IMR-90 (cell line): ENCODE data around the gene PTEN. TPM values are rescaled to one million over a fixed set of nuclear protein-coding genes. Genes with fewer than 3 reads are reported as not detected.

Source experiments
- ATAC-seq: fragments of 200-7000 bp; cut with Tn5 transposase; 2 replicates; pipeline ENCODE4 v1.9.1; 2020; ENCODE audit warnings: low read depth, mild to moderate bottlenecking, moderate library complexity
- BruUV-seq: library from RNA; stranded (reverse); fragments of 400-500 nt; replicated peaks from 2 replicates; lab custom pipeline; 2021; lab: Mats Ljungman, UMichigan
- CTCF ChIA-PET: fragments of 300-600 bp; formaldehyde crosslinking; extraction: SDS; loops from one replicate; lab custom pipeline; 2021; ENCODE audit warnings: antibody characterized with exemption; lab: Yijun Ruan, JAX
- POLR2A ChIA-PET: fragments of 300-600 bp; sonication (Branson Sonifier 250); formaldehyde crosslinking; loops from one replicate; lab custom pipeline; 2022; ENCODE audit warnings: antibody characterized with exemption; ENCODE audit not compliant: unreplicated experiment; lab: Charles Lee
- DNase-seq: peaks from one replicate; pipeline ENCODE4 v3.0.0; 2013
- H2AFZ ChIP-seq: replicated peaks from 2 replicates; pipeline ENCODE3; 2013; ENCODE audit warnings: low read length, mild to moderate bottlenecking; ENCODE audit not compliant: poor library complexity
- H2AK5ac ChIP-seq: 2 replicates; pipeline ENCODE4 v1.6.1; 2013; ENCODE audit warnings: low read depth, low read length, inconsistent platforms
- H2AK9ac ChIP-seq: replicated peaks from 2 replicates; pipeline ENCODE3; 2013; ENCODE audit warnings: mild to moderate bottlenecking, low read depth, low read length, moderate library complexity; ENCODE audit not compliant: poor library complexity
- H2BK120ac ChIP-seq: 2 replicates; pipeline ENCODE4 v1.6.1; 2013; ENCODE audit warnings: low read depth, low read length, inconsistent platforms
- H2BK15ac ChIP-seq: 3 replicates; pipeline ENCODE4 v1.6.1; 2013; ENCODE audit warnings: low read depth, low read length, inconsistent platforms
- H2BK20ac ChIP-seq: 2 replicates; pipeline ENCODE4 v1.6.1; 2013; ENCODE audit warnings: low read depth, mild to moderate bottlenecking, inconsistent platforms, low read length, moderate library complexity
- H2BK5ac ChIP-seq: 2 replicates; pipeline ENCODE4 v1.6.1; 2013; ENCODE audit warnings: mild to moderate bottlenecking, low read depth, low read length, inconsistent platforms; ENCODE audit not compliant: poor library complexity, severe bottlenecking
- H3K14ac ChIP-seq: replicated peaks from 2 replicates; pipeline ENCODE4 v1.6.1; 2013; ENCODE audit warnings: low read depth, low read length, inconsistent platforms
- H3K18ac ChIP-seq: 2 replicates; pipeline ENCODE4 v1.6.1; 2013; ENCODE audit warnings: low read depth, low read length, control low read depth
- H3K23ac ChIP-seq: 2 replicates; pipeline ENCODE4 v1.6.1; 2013; ENCODE audit warnings: low read depth, low read length, inconsistent platforms
- H3K27ac ChIP-seq: 2 replicates; pipeline ENCODE4 v1.5.1; 2013; ENCODE audit warnings: mild to moderate bottlenecking, control low read depth, low read length; ENCODE audit not compliant: insufficient read depth
- H3K27me3 ChIP-seq: 2 replicates; pipeline ENCODE4 v1.6.1; 2013; ENCODE audit warnings: low read length; ENCODE audit not compliant: control insufficient read depth, insufficient read depth
- H3K36me3 ChIP-seq: 2 replicates; pipeline ENCODE4 v1.6.1; 2013; ENCODE audit warnings: low read length, mixed read lengths; ENCODE audit not compliant: control insufficient read depth, insufficient read depth
- H3K4ac ChIP-seq: 2 replicates; pipeline ENCODE4 v1.6.1; 2013; ENCODE audit warnings: low read depth, low read length, inconsistent platforms
- H3K4me1 ChIP-seq: 2 replicates; pipeline ENCODE4 v1.6.1; 2013; ENCODE audit warnings: low read length, mixed read lengths; ENCODE audit not compliant: control insufficient read depth, insufficient read depth
- H3K4me2 ChIP-seq: 2 replicates; pipeline ENCODE4 v1.6.1; 2013; ENCODE audit warnings: low read depth, mild to moderate bottlenecking, control low read depth, low read length, moderate library complexity
- H3K4me3 ChIP-seq: 2 replicates; pipeline ENCODE4 v1.5.1; 2013; ENCODE audit warnings: low read depth, mild to moderate bottlenecking, control low read depth, low read length, moderate library complexity; ENCODE audit not compliant: insufficient read depth
- H3K56ac ChIP-seq: 2 replicates; pipeline ENCODE4 v1.6.1; 2013; ENCODE audit warnings: low read length, inconsistent platforms; ENCODE audit not compliant: insufficient read depth; ENCODE audit errors: extremely low read depth
- H3K79me1 ChIP-seq, 2 experiments: 2 replicates each; pipeline ENCODE4 v1.6.1; 2013; ENCODE audit warnings: low read length in 2 of 2, inconsistent platforms in 1 of 2, low read depth in 1 of 2
- H3K9ac ChIP-seq: 2 replicates; pipeline ENCODE4 v1.6.1; 2013; ENCODE audit warnings: low read depth, low read length, control low read depth
- H3K9me1 ChIP-seq: 2 replicates; pipeline ENCODE4 v1.6.1; 2013; ENCODE audit warnings: low read length, inconsistent platforms; ENCODE audit not compliant: insufficient read depth
- H3K9me3 ChIP-seq: 2 replicates; pipeline ENCODE4 v1.6.1; 2013; ENCODE audit warnings: low read length; ENCODE audit not compliant: control insufficient read depth, insufficient read depth
- H4K20me1 ChIP-seq: 2 replicates; pipeline ENCODE4 v1.6.1; 2013; ENCODE audit warnings: low read length, inconsistent platforms; ENCODE audit not compliant: insufficient read depth
- H4K5ac ChIP-seq: 2 replicates; pipeline ENCODE4 v1.6.1; 2013; ENCODE audit warnings: mild to moderate bottlenecking, low read depth, low read length, control low read depth
- H4K8ac ChIP-seq, 2 experiments: 2 replicates each; pipeline ENCODE4 v1.6.1; 2013; ENCODE audit warnings: low read depth in 2 of 2, low read length in 2 of 2, control low read depth in 1 of 2, inconsistent platforms in 1 of 2
- H4K91ac ChIP-seq: 2 replicates; pipeline ENCODE4 v1.6.1; 2013; ENCODE audit warnings: low read depth, low read length, inconsistent platforms; ENCODE audit not compliant: insufficient read depth
- CEBPB ChIP-seq: IDR thresholded peaks from 2 replicates; pipeline ENCODE4 v1.6.1; 2012; ENCODE audit warnings: low read depth, low read length, improper control_type of control experiment
- CTCF ChIP-seq: conservative IDR thresholded peaks from 2 replicates; pipeline ENCODE4 v1.5.1; 2012; ENCODE audit warnings: mild to moderate bottlenecking, low read depth, low read length, improper control_type of control experiment
- ELK1 ChIP-seq: fragments of 150-350 bp; IDR thresholded peaks from 2 replicates; pipeline ENCODE4 v1.6.1; 2016; ENCODE audit warnings: low read depth, mild to moderate bottlenecking, low read length, moderate library complexity, borderline replicate concordance
- FOS ChIP-seq: fragments of 150-350 bp; IDR thresholded peaks from 2 replicates; pipeline ENCODE4 v1.6.1; 2016; ENCODE audit warnings: low read depth, low read length
- MAZ ChIP-seq: IDR thresholded peaks from 2 replicates; pipeline ENCODE4 v1.6.1; 2012; ENCODE audit warnings: low read depth, mild to moderate bottlenecking, low read length, improper control_type of control experiment, moderate library complexity, borderline replicate concordance
- MXI1 ChIP-seq: IDR thresholded peaks from 2 replicates; pipeline ENCODE4 v1.6.1; 2012; ENCODE audit warnings: low read depth, mild to moderate bottlenecking, low read length, moderate library complexity, borderline replicate concordance
- POLR2A ChIP-seq: IDR thresholded peaks from 2 replicates; pipeline ENCODE4 v1.6.1; 2012; ENCODE audit warnings: mild to moderate bottlenecking, low read depth, low read length
- RFX5 ChIP-seq: IDR thresholded peaks from 2 replicates; pipeline ENCODE4 v1.8.0; 2012; ENCODE audit warnings: low read depth, mild to moderate bottlenecking, low read length, moderate library complexity
- USF2 ChIP-seq: fragments of 150-350 bp; IDR thresholded peaks from 2 replicates; pipeline ENCODE4 v1.6.1; 2017; ENCODE audit warnings: mild to moderate bottlenecking, antibody characterized with exemption, low read length, low read depth
- WGBS, 2 experiments: methylation state at CpG; one replicate each; pipeline versions ENCODE4 v1.1.5 to v1.1.7; 2013; ENCODE audit warnings: missing lambda C conversion rate in 2 of 2; ENCODE audit not compliant: insufficient read length in 1 of 2; ENCODE audit errors: extremely low coverage in 2 of 2; 5-methylcytosine and 5-hydroxymethylcytosine counted together
- dilution Hi-C: fragments of 300-500 bp; cut with HindIII; formaldehyde crosslinking; loops from one replicate; pipeline ENCODE4 v1.14.3; 2018; ENCODE audit warnings: low sequenced_read_pairs; ENCODE audit not compliant: unreplicated experiment
- in situ Hi-C: fragments of 300-500 bp; cut with MboI; formaldehyde crosslinking; loops from 3 replicates; pipeline ENCODE4 v1.14.3; 2019; ENCODE audit warnings: low sequenced_read_pairs, inconsistent platforms, mixed read lengths
- intact Hi-C: fragments of 100-400 bp; cut with micrococcal nuclease; formaldehyde crosslinking; loops from 2 replicates; pipeline ENCODE4 v1.10.0; 2022
- polyA plus RNA-seq, 3 experiments: library from polyadenylated mRNA; depleted of rRNA; stranded (reverse); fragments of >200 nt; gene quantifications; 2 replicates each; pipeline ENCODE4 v1.2.3, GENCODE V29; 2012; ENCODE audit warnings: low replicate concordance in 1 of 3
- total RNA-seq: library from RNA; depleted of rRNA; stranded (reverse); fragments of >200 nt; gene quantifications from 2 replicates; pipeline ENCODE4 v1.2.3, GENCODE V29; 2012

The PTEN gene
- total and polyA plus RNA-seq, 2 of the 4 experiments (the other 2 are of a cell fraction): 12.0 to 38.9 TPM

GRCh38 chr10:87873656-87874055 is 10.2 kb downstream of the PTEN start:
- WGBS, 2 experiments: no CpG with 5 or more reads among the region's 2 CpGs
- H3K23ac ChIP-seq: no peak overlapping the region
- no peak overlapping the region for H3K9ac ChIP-seq
- no peak overlapping the region for H2AK5ac ChIP-seq
- peaks cover 58% of the 10 kb centered on the region for H4K20me1 ChIP-seq
- dilution Hi-C loops (no loop called here), intact Hi-C loops (no loop called here), in situ Hi-C loops (no loop called here)
- ATAC-seq (no peak), DNase-seq (no peak)
- H3K9me3 ChIP-seq: no peaks in the 10 kb centered on the region
- H2AFZ ChIP-seq: no peak overlapping the region
- peaks cover 0 to 31% of the 10 kb centered on the region in 2 experiments; a peak in 2 of 4 replicates for H3K79me1 ChIP-seq
- H4K5ac ChIP-seq: no peak overlapping the region
- H3K18ac ChIP-seq: no peak overlapping the region
- H3K9me1 ChIP-seq: peaks cover 9% of the 10 kb centered on the region; the same call in 1 of the 2 replicates
- no peak overlapping the region for H3K4me2 ChIP-seq
- no TSS peak for BruUV-seq
- no peak overlapping the region for H4K91ac ChIP-seq
- no peak overlapping the region for H2BK20ac ChIP-seq
- H2BK15ac ChIP-seq: no peak overlapping the region
- no peaks in the 10 kb centered on the region for H3K27me3 ChIP-seq
- H3K56ac ChIP-seq: no peak overlapping the region
- H3K36me3 ChIP-seq: peaks cover 5% of the 10 kb centered on the region
- no peak overlapping the region for H4K8ac ChIP-seq
- ChIA-PET POLR2A (interaction anchor here (0.6 kb wide), 1 partner anchor 670 kb away, joined by 3 read pairs; no protein-coding TSS in a partner anchor), CTCF (no interaction called here)
- peaks cover 3% of the 10 kb centered on the region for H3K4me1 ChIP-seq
- H3K4ac ChIP-seq: no peak overlapping the region
- no peak overlapping the region for H2BK120ac ChIP-seq
- no peak overlapping the region for H2AK9ac ChIP-seq
- H3K27ac ChIP-seq: no peak overlapping the region
- TF ChIP-seq CTCF (no peak), ELK1 (no peak), RFX5 (no peak), MAZ (no peak), USF2 (no peak), MXI1 (no peak), FOS (no peak), CEBPB (no peak), POLR2A (no peak)
- H2BK5ac ChIP-seq: no peak overlapping the region
- H3K4me3 ChIP-seq: no peak overlapping the region
- no peak overlapping the region for H3K14ac ChIP-seq
